ENCODE measurements around the gene WIPI1. TPM values are rescaled to one million over a fixed set of nuclear protein-coding genes. Genes with fewer than 3 reads are reported as not detected.
"Not testable (repeated sequence)": the region's sequence is repeated elsewhere in the genome, so short reads cannot be mapped to it uniquely, and the experiment has no call there.

The WIPI1 gene
- total RNA-seq, 3 donors from 2014 or later (not counting 1 experiment from before 2014, with no cell fraction given), result 29.0 to 41.4 (median 32.0) TPM

DNA sequence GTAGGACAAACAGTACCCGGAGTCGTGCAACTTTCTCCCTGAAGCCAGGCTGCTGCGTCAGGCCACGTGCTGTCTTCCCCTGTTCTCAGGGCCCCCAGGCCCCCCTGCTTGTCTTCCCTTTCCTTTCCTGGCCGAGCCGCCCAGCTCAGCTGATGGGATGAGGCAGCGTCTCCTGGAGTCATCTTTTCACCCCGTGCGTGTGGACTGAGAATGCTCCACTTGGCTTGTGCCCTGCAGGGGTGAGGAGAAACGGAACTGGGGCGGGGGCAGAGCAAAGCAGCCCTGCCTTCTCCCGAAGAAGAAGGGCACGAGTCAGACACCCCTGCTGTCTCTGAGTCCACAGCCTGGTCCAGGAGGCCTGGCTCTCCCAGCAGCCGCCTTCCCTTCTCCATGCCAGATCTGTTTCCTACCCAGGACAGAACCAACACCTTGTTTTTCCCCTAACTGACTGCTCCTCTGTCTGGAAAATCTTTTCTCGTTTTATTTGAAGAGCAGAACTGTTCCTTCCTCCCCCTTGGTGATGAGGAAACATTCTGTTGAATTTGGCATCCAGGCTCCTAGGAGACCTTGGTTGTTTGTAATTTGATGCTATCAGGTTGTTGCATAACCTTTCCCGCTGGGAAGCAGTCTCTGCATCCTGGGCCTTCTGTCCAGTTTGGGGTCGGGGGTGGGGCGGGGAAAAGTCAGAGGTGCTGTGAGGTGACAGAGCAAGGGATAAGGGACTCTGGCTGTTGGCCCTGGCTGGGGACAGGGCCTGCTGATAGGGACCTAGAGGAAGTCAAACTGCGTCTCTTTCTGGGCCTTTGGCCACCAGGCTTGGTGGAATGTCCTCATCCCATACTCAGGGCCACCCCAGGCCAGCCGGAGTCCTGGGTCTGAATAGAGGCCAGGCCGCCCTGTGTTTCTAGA is 78.8 kb downstream of the WIPI1 start:
- H3K4me1 ChIP-seq (ENCODE audit: control insufficient read depth, insufficient read depth, low read length), result peaks cover 5% of the 10 kb centered on the region
- peaks cover 3 to 11% of the 10 kb centered on the region in 2 donors for H3K4me1 Mint-ChIP-seq
- no peak overlapping the region for H3K4me3 ChIP-seq (ENCODE audit: low read length)
- H3K27me3 ChIP-seq (ENCODE audit: control insufficient read depth, insufficient read depth, low read length), result no peaks in the 10 kb centered on the region
- H3K4me3 Mint-ChIP-seq, result no peak overlapping the region
- H3K36me3 ChIP-seq (ENCODE audit: control insufficient read depth, insufficient read depth, low read length), result no peaks in the 10 kb centered on the region
- no peaks in the 10 kb centered on the region for H3K9me3 ChIP-seq (ENCODE audit: control insufficient read depth, insufficient read depth, low read length)
- no peaks in the 10 kb centered on the region for H3K9me3 Mint-ChIP-seq
- H3K27ac ChIP-seq (ENCODE audit: low read length), result no peak overlapping the region
- 74% methylated on average over 21 of the region's 21 CpGs for WGBS (ENCODE audit: insufficient coverage)
- no peaks in the 10 kb centered on the region for H3K27me3 Mint-ChIP-seq (ENCODE audit: low read depth in 2 of 2)
- H3K36me3 Mint-ChIP-seq, result no peaks in the 10 kb centered on the region
- TF ChIP-seq, protein P1, sequence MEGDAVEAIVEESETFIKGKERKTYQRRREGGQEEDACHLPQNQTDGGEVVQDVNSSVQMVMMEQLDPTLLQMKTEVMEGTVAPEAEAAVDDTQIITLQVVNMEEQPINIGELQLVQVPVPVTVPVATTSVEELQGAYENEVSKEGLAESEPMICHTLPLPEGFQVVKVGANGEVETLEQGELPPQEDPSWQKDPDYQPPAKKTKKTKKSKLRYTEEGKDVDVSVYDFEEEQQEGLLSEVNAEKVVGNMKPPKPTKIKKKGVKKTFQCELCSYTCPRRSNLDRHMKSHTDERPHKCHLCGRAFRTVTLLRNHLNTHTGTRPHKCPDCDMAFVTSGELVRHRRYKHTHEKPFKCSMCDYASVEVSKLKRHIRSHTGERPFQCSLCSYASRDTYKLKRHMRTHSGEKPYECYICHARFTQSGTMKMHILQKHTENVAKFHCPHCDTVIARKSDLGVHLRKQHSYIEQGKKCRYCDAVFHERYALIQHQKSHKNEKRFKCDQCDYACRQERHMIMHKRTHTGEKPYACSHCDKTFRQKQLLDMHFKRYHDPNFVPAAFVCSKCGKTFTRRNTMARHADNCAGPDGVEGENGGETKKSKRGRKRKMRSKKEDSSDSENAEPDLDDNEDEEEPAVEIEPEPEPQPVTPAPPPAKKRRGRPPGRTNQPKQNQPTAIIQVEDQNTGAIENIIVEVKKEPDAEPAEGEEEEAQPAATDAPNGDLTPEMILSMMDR (IDR thresholded peaks at IDR 0.05), result no peak
- no peak overlapping the region for H3K27ac Mint-ChIP-seq
- DNase-seq (no peak), ATAC-seq (peak in 1 of 3 donors; percentile 24)
- intact Hi-C loops (cut with micrococcal nuclease), result no loop called here

DNA sequence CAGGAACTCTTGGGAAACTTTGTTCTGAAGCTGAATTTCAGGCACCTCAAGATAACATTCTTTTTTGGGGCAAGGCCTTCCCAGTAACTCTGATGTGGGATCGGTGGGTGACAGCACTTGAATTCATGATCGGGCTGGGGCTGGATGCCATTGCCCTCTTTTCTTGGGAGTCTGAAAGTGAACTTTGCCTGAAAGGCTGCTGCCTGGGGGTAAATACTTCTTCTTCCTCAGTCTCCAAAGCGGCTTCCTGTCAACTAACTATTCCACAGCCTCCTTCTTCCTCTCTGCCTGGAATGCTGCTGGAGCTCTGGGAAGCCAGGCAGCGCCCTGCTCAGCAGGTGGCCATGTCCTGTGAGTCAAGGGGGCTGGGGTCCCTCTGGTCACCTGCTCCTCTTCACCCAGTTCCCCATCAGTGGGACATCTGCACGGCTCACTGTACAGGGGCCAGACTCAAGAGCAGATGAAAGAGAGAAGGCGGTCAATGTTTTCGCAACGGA is 79.5 kb downstream of the WIPI1 start:
- Histone ChIP-seq H3K27ac (ENCODE audit: low read length) (no peak overlapping the region), H3K4me3 (ENCODE audit: low read length) (no peak overlapping the region), H3K4me1 (ENCODE audit: control insufficient read depth, insufficient read depth, low read length) (no peaks in the 10 kb centered on the region), H3K27me3 (ENCODE audit: control insufficient read depth, insufficient read depth, low read length) (no peaks in the 10 kb centered on the region), H3K9me3 (ENCODE audit: control insufficient read depth, insufficient read depth, low read length) (no peaks in the 10 kb centered on the region), H3K36me3 (ENCODE audit: control insufficient read depth, insufficient read depth, low read length) (no peaks in the 10 kb centered on the region)
- Mint-ChIP-seq H3K9me3 (no peaks in the 10 kb centered on the region), H3K36me3 (no peaks in the 10 kb centered on the region), H3K4me1 (peaks cover 0 to 7% of the 10 kb centered on the region in 2 donors), H3K4me3 (no peak overlapping the region), H3K27me3 (ENCODE audit: low read depth in 2 of 2) (no peaks in the 10 kb centered on the region), H3K27ac (no peak overlapping the region)
- DNase-seq (no peak), ATAC-seq (peak in 1 of 3 donors; percentile 17)
- TF ChIP-seq, protein P1 (IDR thresholded peaks at IDR 0.05), result no peak
- intact Hi-C loops (cut with micrococcal nuclease), result no loop called here
- 83% methylated on average over 8 of the region's 8 CpGs for WGBS (ENCODE audit: insufficient coverage)

DNA sequence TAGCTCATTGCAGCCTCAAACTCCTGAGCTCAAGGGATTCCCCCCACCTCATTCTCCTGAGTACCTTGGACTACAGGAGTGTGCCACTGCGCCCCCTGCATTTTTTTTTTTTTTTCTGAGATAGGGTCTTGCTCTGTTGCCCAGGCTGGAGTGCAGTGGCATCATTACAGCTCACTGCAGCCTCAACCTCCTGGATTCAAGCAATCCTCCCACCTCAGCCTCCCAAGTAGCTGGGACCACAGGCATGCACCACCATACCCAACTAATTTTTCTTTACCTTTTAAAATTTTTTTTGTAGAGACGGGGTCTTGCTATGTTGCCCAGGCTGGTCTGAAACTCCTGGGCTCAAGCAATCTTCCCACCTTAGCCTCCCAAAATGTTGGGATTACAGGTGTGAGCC is 81.1 kb downstream of the WIPI1 start:
- H3K4me3 Mint-ChIP-seq; intact Hi-C loops (cut with micrococcal nuclease); H3K36me3 Mint-ChIP-seq; H3K9me3 ChIP-seq (ENCODE audit: control insufficient read depth, insufficient read depth, low read length); H3K9me3 Mint-ChIP-seq; H3K4me1 Mint-ChIP-seq; H3K27me3 ChIP-seq (ENCODE audit: control insufficient read depth, insufficient read depth, low read length); H3K36me3 ChIP-seq (ENCODE audit: control insufficient read depth, insufficient read depth, low read length); ATAC-seq; H3K4me1 ChIP-seq (ENCODE audit: control insufficient read depth, insufficient read depth, low read length); H3K27me3 Mint-ChIP-seq (ENCODE audit: low read depth in 2 of 2); H3K27ac Mint-ChIP-seq; H3K4me3 ChIP-seq (ENCODE audit: low read length); H3K27ac ChIP-seq (ENCODE audit: low read length); DNase-seq: not testable (repeated sequence)
- WGBS (ENCODE audit: insufficient coverage), result 100% methylated on average over 2 of the region's 2 CpGs

DNA sequence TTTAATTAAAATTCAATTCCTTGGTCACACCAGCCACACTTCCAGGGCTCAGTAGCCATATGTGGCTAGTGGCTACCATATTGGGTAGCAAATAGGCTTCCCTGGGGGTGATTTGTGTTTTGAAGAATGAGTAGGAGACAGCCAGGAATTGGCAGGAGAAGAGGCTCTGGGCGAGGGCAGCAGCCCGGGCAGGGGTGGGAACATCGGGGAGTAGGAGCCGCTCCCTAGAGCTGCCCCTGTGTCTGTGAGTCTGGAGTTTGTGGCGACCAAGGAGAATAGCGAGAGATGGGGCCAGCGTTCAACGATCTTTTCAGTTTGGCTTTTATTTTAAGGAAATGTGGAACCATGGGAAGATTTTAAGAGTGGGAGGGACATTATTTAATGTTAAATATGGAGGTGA is 81.7 kb downstream of the WIPI1 start:
- Mint-ChIP-seq H3K9me3 (no peaks in the 10 kb centered on the region), H3K36me3 (no peaks in the 10 kb centered on the region), H3K27ac (no peak overlapping the region), H3K4me3 (no peak overlapping the region), H3K4me1 (no peaks in the 10 kb centered on the region), H3K27me3 (ENCODE audit: low read depth in 2 of 2) (no peaks in the 10 kb centered on the region)
- Histone ChIP-seq H3K27ac (ENCODE audit: low read length) (no peak overlapping the region), H3K27me3 (ENCODE audit: control insufficient read depth, insufficient read depth, low read length) (no peaks in the 10 kb centered on the region), H3K4me1 (ENCODE audit: control insufficient read depth, insufficient read depth, low read length) (no peaks in the 10 kb centered on the region), H3K36me3 (ENCODE audit: control insufficient read depth, insufficient read depth, low read length) (peaks cover under 1% of the 10 kb centered on the region), H3K4me3 (ENCODE audit: low read length) (no peak overlapping the region), H3K9me3 (ENCODE audit: control insufficient read depth, insufficient read depth, low read length) (no peaks in the 10 kb centered on the region)
- ATAC-seq (no peak), DNase-seq (no peak)
- intact Hi-C loops (cut with micrococcal nuclease), result no loop called here
- TF ChIP-seq, protein P1 (IDR thresholded peaks at IDR 0.05), result no peak
- 98% methylated on average over 8 of the region's 8 CpGs for WGBS (ENCODE audit: insufficient coverage)

Other genes with a start within 250 kb of the WIPI1 start
- gene AMZ2, start 209.5 kb downstream of the WIPI1 start, total RNA-seq, result 100 to 1,000 TPM in 2 of 3 donors, 10 to 100 TPM in 1; 87.0 to 131 (median 107) TPM
- 10 to 100 TPM; 16.5 to 20.9 (median 19.4) TPM for gene SLC16A6, start 166.4 kb downstream of the WIPI1 start, total RNA-seq
- 10 to 100 TPM; 34.8 to 52.3 (median 39.3) TPM for gene ARSG, start 166.0 kb downstream of the WIPI1 start, total RNA-seq
- gene PRKAR1A, start 54.9 kb upstream of the WIPI1 start, total RNA-seq, result 100 to 1,000 TPM; 215 to 267 (median 234) TPM
- gene FAM20A, start 143.9 kb upstream of the WIPI1 start, total RNA-seq, result 1 to 10 TPM in 1 of 3 donors, under 1 TPM in 2; 0.38 to 1.3 (median 0.66) TPM